ENCODE data around the gene OPCML.

OPCML gene

DNA sequence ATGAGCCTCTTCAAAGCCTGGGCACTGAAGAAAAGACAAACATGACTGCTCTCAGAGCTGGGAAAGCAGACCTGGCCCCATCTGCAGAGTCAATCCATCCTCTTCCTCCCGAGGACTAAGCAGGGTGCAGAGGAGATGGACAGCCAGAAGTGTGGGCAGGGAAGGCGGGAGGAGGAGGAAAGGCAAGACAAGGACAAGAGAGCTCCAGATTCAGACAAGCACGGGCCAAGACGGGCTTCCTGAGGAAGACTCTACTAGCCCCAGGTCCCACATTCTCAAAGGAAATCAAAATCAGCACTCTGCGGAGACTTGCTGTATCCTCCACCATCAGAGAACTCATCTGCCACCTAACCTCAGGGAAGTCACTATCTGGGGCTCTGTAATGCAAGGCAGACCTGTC lies 28.5 kb downstream of the OPCML start:
- no peak for DNase-seq (ENCODE audit: low read depth, low spot score)

DNA sequence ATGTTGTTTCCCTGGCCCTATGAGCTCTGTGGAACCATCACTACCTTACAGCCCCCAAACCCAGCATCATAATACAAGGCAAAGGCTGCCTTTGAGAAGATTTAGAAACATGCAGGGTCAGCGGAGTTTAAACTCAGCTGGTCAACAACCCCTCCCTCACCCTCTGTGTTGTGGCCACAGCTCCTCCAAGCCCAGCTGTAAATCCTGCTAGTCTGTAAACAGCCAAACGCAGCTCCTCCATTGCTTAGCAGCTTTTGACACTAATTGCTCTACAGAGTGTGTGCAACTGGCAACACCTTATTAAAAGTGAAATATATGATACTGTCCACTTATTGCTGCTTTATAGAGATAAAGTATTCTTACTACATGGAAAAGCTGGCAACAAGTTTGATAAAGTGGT lies 29.1 kb downstream of the OPCML start:
- DNase-seq (ENCODE audit: low read depth, low spot score), result no peak

DNA sequence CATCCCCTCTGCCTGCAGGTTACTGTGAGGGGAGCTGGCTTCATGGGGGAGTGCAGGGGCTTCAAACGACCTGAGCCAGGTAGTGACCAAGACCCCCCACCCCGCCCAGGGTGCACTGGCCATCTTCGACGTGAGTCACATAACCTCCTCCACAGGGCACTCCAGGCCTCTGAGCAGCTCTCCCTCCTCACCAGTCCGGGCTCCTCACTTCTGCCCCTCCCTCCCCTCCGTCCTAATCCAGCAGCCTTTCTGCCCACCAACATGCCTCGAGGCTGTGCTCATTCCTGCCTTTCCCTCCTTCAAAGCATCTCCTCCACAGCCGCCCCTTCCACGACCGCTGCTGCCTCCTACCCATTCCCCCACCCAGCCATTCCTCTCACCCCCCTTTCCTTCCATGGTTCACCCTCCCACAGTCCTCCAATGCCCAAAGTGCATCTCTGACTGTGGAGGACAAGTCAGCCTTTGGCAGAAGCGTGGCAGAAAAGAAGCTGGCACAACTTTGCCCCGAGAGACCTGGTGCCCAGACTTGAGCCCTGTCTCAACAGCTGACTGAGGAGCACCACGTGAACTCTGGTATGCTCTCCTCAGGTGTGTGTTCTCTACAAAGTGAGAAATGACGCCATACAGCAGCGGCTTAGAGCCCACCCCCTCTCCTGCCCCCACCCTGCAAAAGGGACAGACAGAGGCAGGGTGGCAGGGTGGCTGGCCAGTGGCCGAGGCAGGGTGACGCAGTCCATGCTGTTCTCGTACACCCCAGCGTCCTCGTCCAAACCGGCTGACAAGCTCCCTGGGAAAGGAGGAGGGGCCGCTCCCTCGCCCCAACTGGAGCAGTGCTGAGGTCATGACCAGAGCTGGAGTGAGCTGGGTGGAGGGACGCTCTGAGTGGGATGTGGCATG lies 30.4 kb downstream of the OPCML start:
- DNase-seq (ENCODE audit: low read depth, low spot score), result no peak

DNA sequence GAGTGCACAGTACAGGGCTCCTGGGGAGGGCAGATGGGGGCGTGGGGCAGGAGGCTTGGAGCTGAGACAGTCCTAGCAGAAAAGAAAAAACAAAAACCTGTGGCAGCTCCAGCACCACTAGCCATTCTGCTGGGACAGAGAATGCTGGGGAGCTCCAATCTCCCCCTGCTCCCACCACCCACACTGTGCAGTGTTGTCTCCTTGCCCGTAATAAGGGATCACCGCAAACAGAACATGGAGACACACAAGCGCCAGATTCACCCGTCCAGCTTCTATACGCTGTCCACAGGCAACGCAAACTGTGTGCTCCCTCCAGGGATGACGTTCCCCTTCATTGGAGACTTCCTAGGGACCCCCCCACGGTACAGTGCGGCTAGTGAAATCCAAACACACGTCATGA lies 31.4 kb downstream of the OPCML start:
- no peak for DNase-seq (ENCODE audit: low read depth, low spot score)

DNA sequence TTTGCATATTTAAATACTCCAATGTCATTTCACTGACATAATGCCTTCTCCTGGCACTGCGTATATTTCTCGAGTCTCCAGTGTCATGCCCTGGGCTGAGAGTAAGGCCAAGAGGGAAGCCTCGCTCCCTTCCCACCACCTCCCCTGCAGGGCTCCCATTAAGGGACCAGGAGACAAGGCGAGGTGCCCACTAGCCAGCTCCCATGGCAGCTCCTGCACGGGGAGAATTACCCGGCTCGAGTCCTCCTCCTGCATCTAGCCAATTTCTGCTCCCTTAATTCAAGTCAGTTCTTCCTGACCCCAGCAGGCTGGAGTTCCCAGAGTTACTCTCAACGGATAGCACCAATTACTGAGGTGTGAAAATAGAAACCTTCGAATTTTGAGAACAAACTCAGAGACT lies 31.9 kb downstream of the OPCML start:
- no peak for DNase-seq (ENCODE audit: low read depth, low spot score)

DNA sequence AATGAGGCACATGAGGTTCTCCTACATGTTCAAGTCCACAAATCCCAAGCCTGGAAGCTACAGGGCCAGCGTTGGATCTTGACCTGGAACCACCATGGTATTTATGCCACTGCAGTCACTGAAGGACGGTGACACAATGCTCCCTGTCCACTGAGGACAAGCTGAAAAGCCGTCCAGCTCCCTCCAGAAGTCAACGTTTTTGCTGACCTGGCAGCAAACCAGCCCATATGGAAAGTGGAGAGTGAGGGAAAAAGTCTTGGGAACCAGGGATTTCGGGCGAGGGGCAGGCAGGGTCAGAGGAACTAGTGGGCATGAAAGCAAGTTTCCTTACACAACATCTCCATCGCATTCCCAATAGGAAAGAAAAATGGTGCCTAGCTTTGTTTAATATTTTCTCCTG lies 33.3 kb downstream of the OPCML start:
- DNase-seq (ENCODE audit: low read depth, low spot score), result no peak

DNA sequence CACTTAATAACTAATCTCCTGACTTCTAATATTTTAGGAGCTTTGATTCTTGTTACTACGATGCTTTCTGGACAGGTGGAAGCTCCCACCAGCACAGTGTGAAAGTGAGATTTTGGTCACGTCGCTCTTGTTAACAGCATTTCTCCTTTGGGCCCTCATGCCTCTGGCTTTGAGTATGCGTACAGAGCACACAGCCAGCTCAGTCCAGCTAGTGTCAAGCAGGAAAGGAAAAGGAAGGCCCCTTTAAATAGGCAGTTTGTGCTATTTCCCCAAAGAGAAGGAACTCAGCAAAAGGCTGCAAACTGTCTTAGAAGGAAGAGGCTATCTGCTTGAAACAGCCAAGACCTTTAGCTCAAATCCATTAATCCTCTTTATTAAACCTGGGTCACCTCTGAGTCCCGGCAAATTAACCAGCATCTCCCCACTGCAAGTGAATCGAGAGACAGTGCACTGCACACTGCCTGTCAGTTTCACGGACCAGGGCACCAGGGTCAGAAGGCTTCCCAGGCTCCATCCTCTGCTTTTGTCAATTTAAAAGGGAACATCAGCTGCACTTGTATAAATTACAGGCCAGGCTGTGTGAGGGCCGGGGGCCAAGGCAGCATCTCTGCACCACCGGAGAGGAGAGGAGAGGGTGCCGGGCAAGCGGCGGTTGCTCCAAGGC lies 34.7 kb downstream of the OPCML start:
- no peak for DNase-seq (ENCODE audit: low read depth, low spot score)

DNA sequence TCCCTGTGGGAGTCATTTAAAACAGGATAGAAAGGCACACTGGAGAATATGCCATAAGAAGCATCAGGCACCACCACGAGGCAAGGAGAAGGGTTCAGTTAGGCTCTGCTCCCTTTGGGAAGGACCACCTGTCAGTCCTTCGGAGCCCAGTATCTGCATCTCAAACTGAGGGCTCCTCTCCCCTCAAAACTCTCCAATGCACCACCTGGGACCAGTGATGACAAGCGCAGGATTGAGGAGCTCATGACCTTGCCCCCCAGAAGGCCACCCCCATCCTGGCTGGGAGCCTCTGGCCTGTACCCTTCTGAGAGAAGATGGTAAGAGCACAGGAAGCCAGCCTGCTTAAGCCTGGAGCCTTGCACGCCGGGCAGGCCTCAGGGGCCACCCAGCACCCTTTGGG lies 39.4 kb downstream of the OPCML start:
- DNase-seq (ENCODE audit: low read depth, low spot score), result no peak

DNA sequence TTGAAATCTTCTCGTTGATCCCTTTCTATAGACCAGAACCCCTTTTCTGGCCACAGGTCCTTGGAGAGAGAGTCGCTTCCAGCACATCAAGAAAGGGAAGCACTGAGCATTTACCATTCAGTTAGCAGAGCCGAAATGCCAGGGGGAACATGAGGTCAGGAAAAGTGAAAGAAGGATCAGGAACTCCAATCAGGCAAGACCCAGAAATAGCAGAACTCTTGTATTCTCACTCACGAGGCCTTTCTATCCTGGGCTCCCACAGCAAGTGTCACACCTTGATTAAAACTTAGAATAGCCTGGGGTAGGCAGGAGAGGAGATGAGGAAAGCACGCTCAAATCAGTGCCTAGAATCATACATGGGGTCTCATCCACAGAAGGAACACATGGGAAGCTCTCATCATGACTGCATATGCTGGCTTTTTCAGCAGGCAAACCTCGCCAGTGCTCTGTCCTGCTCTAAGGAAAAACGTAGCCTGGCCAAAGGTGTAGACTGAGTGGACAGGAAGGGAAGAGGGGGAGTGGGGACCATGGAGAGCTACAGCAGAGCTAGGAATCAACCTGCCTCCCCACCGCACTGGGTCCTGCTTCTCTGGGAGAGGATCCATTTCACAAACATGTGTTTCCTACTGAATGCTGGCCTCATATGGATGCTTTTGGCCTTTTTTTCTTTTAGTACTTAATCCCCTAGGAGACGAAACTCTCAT lies 40.5 kb downstream of the OPCML start:
- DNase-seq (ENCODE audit: low read depth, low spot score), result no peak

DNA sequence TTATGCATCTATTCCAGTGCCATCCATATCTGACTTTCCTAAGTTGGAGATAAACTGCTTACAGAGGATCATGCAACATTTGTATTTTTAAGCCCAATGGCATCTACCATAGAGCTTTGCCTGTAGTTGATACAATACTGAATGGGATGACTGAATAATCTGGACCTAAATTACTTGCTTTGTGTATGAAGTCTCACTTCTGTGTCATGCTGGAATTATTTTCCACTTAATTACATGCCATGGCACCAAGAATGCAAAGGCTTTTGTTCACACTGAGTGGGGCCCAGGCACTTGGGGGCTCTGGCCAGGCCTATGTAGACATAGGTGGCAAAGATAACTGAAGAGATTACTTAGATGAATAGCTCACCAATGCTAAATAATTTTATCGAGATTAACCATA lies 51.6 kb downstream of the OPCML start:
- no peak for DNase-seq (ENCODE audit: low read depth, low spot score)

DNA sequence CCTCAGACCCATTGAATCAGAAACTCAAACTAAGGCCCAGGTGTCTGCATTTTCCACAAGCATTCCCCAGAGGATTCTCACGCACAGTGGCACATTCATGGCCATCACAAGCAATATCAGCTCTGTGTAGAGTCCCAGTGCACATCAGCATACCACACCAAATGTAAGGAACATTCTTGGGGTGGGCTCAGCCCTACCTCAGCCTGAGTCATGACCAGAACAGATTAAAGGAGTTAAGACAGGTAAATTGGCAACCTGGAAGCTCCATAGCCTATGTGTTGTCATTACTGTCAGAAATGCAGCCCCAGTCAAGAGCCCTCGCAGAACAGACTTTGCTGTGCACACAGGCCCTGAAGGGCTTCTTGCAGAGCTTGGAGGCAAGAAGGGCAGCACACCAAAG lies 53.1 kb downstream of the OPCML start:
- no peak for DNase-seq (ENCODE audit: low read depth, low spot score)

DNA sequence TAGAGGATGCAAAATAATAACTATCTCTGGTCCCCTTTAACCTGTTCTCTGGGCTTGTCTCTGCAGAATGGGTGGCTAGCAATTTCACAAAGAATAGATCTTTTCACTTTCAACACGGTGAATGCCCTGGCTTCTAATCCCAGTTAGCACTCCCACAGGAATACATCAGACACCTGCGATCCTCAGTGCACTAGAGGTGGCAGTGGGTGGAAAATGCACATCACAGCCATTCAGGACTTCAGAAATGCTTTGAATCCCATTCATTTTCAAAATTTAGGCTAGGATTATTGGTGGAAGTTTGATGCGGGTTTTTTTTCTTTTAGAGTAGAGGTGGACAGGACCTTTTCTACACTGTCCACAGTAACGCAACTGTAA lies 55.1 kb downstream of the OPCML start:
- DNase-seq (ENCODE audit: low read depth, low spot score), result no peak

DNA sequence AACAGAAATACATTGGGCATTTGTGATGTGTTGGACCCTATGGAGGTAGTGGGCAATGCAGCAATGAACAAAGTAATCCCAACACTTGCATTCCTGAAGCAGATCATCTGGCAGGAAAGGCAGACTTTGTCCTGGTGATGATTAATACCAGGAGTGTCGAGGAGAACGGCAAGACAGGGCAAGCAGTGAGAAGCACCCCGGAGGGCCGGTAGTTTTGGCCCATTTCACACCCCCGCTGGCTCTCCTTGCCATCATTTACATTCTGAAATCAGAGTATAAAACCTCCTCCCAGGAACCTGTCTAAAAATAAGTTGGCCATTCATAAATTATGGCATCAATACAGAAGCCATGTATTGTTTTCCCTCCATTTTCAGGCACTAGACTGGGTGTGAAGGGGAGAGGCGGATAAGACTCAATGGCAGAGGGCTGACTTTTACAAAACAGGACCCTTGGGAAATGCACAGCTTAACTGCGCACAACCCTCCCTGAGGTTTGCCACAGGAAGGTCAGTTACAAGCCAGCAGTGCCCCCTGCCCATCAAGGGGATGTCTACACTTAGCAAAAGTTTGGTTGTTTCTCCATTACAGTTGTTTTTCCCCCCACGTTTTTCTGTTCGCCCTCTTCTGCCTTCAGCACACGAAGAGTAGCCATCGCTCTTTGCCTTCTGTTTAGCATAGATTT lies 55.6 kb downstream of the OPCML start:
- no peak for DNase-seq (ENCODE audit: low read depth, low spot score)

DNA sequence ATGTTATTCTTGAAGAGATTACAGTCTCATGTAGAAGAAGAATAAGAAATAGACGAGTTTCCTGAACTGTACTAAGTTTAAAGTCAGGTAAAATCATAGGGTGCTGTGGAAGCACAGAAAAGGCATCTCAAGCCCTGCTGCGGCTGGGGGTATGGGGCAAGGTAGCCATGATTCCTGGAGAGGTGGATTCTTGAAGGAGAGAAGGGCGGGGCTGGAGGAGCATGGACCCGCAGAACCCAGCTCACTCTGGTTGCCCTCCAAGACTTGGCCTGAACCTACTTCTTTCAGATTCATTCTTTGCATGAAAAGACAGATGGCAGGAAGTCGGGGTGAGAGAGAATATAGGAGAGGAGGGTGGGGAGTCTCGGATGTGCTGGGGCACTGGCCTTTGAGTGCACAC lies 57.8 kb downstream of the OPCML start:
- no peak for DNase-seq (ENCODE audit: low read depth, low spot score)

DNA sequence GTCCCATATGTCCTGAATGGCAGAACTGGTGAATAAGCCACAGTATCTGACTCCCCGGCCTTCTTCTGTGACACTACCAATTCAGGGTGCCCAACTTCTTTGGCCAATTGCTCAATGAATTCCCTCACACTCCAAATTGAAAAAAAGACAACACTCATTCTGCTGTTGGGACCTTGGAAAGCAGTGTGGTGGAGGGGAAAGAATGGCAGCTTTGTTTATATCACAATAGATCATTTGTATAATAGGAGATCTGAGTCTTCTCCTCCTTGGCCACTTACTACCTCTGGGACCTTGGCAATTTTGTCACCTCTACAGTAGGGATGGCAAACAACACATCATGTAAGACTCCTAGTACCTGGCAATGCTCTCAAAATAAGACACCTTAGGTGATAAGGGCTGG lies 64.6 kb downstream of the OPCML start:
- DNase-seq (ENCODE audit: low read depth, low spot score), result no peak

DNA sequence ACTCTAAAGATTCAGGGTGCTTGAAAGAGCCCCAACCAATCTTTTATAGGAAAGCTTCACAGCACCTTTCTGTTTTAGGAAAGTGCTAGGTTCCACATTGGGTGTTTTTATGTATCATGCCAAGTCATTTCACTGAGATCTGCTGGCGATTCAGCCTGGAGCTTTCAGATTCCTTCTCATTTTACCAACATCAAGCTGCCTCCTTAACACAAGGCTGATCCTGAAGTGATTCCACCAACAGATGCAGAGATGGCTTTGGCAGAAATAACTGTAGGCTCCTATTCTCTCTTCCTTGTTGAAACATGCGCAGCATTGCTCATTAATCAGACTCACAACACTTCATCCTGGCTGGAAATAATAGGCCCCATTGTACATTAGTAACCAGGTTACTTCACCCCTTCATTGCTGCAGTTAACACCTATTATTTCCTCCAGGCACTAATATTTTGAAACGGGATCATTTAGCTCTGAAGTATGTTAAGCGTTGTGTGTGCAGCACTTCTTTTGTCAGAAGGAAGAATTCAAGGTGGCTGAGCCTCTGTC lies 89.0 kb downstream of the OPCML start:
- DNase-seq (ENCODE audit: low read depth, low spot score), result no peak

DNA sequence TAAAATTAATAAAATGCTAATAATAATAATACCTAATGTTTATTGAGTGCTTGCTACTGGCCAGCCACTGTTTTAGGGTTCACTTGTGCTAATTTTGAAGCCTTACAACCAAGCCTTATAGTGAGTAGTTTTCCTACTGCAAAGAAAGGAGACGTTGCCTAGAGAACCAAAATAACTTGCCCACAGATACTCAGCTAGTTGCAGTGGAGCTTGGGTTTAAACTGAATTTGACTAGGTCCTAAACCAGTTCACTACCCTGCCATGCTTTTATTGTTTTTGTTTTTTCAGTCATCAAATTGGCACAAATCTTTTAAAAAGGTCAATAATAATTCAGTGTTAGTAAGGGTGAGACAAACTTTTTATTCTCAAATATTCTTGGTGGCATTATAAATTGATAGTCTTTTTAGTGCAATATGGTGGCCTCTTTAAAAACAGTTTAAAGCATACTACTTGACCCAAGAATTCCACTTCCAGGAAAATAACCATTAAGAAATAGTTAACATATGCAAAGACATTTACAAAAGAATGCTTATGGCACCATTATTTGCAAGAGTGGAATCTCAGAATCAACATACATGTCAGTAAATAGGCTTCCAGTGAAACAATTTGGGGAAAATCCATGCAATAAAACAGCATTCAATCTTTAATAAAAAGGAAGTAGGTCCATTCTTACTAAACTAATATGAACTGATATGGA lies 90.2 kb downstream of the OPCML start:
- DNase-seq (ENCODE audit: low read depth, low spot score), result no peak

DNA sequence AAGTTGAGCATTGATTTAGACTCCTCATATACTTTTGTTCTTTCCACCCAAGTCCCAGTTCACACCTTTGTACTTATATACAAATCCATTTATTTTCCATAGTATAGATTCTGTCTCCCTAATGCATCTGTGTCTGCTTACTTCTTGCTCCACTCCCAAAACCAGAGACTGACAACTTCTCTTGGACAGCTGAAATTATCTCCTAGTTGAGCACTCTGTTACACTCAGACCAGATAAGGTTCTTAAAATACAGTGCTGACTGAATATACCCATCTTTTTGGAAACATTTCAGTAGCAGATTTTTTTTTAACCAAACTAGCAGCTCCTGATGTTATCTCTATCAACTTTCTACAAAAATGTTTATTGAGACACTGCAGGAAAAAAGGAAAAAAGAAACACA lies 106.3 kb downstream of the OPCML start:
- no peak for DNase-seq (ENCODE audit: low read depth, low spot score)

DNA sequence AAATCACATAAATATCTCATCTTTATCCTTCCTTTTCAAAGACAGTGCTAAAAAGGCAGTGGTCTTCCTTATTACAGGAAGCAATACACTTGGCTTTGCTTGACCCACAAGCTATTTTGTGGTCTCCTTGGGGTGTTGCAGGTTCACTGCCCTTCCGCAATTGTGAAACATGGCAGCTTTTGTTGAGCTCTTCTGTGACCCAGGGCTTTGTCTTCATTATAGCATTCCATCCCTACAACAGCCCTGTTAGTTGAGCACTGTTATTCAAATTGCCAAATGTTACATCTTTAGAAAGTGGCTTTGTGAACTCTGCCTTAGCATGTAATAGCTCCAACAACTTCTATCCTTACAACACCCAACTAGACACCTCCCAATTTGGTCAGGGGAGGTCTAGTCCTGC lies 107.1 kb downstream of the OPCML start:
- peak; percentile 25 for DNase-seq (ENCODE audit: low read depth, low spot score)

DNA sequence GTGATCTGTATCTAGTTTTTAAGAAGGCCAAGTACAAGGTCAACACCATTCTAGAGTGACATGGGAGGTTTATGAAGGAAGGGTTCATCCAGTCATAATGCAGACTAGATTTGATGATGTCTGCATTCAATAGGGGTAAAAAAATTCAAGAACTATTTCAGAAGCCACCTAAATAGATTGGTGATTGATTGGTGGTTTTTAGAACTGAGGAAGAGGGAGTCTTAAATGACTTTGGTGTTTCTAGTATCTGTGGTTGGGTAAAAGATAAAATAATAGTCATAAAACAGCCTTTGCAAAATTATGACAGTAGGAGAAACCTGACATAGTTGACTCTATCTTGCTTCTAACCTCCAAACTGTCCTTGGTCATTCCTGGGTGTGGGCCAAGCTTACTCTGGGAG lies 114.1 kb downstream of the OPCML start:
- DNase-seq (ENCODE audit: low read depth, low spot score), result no peak

DNA sequence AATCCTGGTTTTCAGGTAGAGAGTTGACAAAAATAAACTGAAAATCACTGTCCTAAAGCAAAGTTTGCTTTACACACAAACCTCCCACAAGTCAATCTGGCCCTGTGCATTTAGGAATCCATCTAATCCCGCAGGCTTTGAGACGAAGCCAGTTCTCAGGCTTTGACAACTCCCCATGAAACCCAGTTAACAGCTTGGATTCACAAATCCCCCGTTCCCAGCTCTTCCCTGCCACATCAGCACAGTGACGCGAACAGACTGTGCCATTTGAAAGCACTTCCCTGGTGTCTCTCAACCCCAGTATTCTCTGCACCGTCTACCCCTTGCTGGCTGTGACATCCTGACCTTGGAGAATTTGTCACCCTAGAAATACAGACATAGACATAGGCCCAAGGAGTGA lies 117.8 kb downstream of the OPCML start:
- no peak for DNase-seq (ENCODE audit: low read depth, low spot score)

Data from iPS DF 19.7 (cell line).